ENCODE measurements around the gene SPHK1.

- TF ChIP-seq, protein P1, sequence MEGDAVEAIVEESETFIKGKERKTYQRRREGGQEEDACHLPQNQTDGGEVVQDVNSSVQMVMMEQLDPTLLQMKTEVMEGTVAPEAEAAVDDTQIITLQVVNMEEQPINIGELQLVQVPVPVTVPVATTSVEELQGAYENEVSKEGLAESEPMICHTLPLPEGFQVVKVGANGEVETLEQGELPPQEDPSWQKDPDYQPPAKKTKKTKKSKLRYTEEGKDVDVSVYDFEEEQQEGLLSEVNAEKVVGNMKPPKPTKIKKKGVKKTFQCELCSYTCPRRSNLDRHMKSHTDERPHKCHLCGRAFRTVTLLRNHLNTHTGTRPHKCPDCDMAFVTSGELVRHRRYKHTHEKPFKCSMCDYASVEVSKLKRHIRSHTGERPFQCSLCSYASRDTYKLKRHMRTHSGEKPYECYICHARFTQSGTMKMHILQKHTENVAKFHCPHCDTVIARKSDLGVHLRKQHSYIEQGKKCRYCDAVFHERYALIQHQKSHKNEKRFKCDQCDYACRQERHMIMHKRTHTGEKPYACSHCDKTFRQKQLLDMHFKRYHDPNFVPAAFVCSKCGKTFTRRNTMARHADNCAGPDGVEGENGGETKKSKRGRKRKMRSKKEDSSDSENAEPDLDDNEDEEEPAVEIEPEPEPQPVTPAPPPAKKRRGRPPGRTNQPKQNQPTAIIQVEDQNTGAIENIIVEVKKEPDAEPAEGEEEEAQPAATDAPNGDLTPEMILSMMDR (conservative IDR thresholded peaks at IDR 0.05; ENCODE audit: low read length): no peak
- TF ChIP-seq EZH2phosphoT487 (IDR thresholded peaks at IDR 0.05; ENCODE audit: borderline replicate concordance): no peak
Observed at GRCh38 chr17:76398523-76399174, 14.2 kb downstream of the SPHK1 start.
